Loucy (cell line): ENCODE results near the gene ALOX12B.

ENCODE experiments used
- H2AFZ ChIP-seq: fragments of 200-600 bp; sonication (generic); 2 replicates; pipeline ENCODE4 v1.6.0; 2016; ENCODE audit warnings: antibody characterized with exemption, mild to moderate bottlenecking, low read length, moderate library complexity
- H3F3A ChIP-seq: fragments of 200-600 bp; 2 replicates; pipeline ENCODE4 v1.6.0; 2016; ENCODE audit warnings: antibody characterized with exemption, low read depth, mild to moderate bottlenecking
- H3K27me3 ChIP-seq: fragments of 200-600 bp; sonication (generic); 2 replicates; pipeline ENCODE4 v1.6.1; 2014; ENCODE audit warnings: low read length, mild to moderate bottlenecking; ENCODE audit not compliant: insufficient read depth, poor library complexity, severe bottlenecking
- H3K36me3 ChIP-seq: fragments of 200-600 bp; sonication (generic); 2 replicates; pipeline ENCODE4 v1.6.1; 2016; ENCODE audit warnings: low read length; ENCODE audit not compliant: insufficient read depth
- H3K4me1 ChIP-seq: fragments of 200-600 bp; sonication (generic); 2 replicates; pipeline ENCODE4 v1.5.1; 2014; ENCODE audit warnings: low read length, mild to moderate bottlenecking; ENCODE audit not compliant: insufficient read depth, poor library complexity, severe bottlenecking
- H3K4me2 ChIP-seq: fragments of 200-600 bp; sonication (generic); 2 replicates; pipeline ENCODE4 v1.6.0; 2014; ENCODE audit warnings: antibody characterized with exemption, low read length, low read depth, mild to moderate bottlenecking; ENCODE audit not compliant: poor library complexity, severe bottlenecking
- H3K4me3 ChIP-seq: fragments of 200-600 bp; sonication (generic); 2 replicates; pipeline ENCODE4 v1.5.1; 2014; ENCODE audit warnings: low read length, mild to moderate bottlenecking, mixed read lengths; ENCODE audit not compliant: poor library complexity, severe bottlenecking
- H3K79me2 ChIP-seq: fragments of 200-600 bp; sonication (generic); 2 replicates; pipeline ENCODE4 v1.6.1; 2014; ENCODE audit warnings: low read length; ENCODE audit not compliant: insufficient read depth
- H3K9ac ChIP-seq: fragments of 200-600 bp; sonication (generic); 2 replicates; pipeline ENCODE4 v1.6.0; 2014; ENCODE audit warnings: mild to moderate bottlenecking, low read depth, low read length, moderate library complexity; ENCODE audit not compliant: poor library complexity, severe bottlenecking
- H3K9me2 ChIP-seq: fragments of 200-600 bp; sonication (generic); replicated peaks from 2 replicates; pipeline ENCODE4 v1.6.1; 2016; ENCODE audit warnings: low read depth, low read length, mixed read lengths
- H3K9me3 ChIP-seq: fragments of 200-600 bp; sonication (generic); 2 replicates; pipeline ENCODE4 v1.6.1; 2014; ENCODE audit warnings: mild to moderate bottlenecking, antibody characterized with exemption, low read length, low read depth; ENCODE audit not compliant: insufficient read depth
- H4K20me1 ChIP-seq: fragments of 200-600 bp; sonication (generic); 2 replicates; pipeline ENCODE4 v1.6.0; 2014; ENCODE audit warnings: antibody characterized with exemption, low read length, mild to moderate bottlenecking; ENCODE audit not compliant: insufficient read depth, poor library complexity, severe bottlenecking
- EZH2phosphoT487 ChIP-seq: fragments of 200-600 bp; IDR thresholded peaks from 2 replicates; pipeline ENCODE4 v1.6.1; 2018; ENCODE audit warnings: antibody characterized with exemption, mild to moderate bottlenecking, moderate library complexity, borderline replicate concordance
- TF ChIP-seq, protein P1 (sequence below): fragments of 200-600 bp; sonication (generic); conservative IDR thresholded peaks from 2 replicates; pipeline ENCODE4 v1.5.1; 2014; ENCODE audit warnings: mild to moderate bottlenecking, antibody characterized with exemption, low read length

The ALOX12B gene

DNA sequence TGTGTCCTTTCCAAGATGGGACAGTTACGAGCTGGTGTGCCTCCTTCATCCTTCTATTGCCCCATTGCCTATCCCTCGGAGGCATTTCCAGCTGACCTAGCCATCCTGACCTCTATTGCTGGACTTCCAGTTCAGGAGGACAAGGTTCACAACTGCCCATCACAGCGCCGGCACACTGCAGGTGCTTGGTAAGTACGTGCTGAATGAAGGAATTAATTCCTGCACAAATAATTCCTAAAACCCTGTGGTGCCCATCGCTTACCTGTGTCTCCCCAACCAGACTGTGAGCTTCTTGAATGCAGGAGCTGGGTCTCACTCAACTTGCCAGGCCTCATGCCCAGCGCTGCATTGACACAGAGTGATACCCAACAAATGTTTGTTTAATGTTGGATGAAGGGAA, 35.7 kb downstream of the ALOX12B start:
- TF ChIP-seq EZH2phosphoT487: no peak
- TF ChIP-seq, protein P1, sequence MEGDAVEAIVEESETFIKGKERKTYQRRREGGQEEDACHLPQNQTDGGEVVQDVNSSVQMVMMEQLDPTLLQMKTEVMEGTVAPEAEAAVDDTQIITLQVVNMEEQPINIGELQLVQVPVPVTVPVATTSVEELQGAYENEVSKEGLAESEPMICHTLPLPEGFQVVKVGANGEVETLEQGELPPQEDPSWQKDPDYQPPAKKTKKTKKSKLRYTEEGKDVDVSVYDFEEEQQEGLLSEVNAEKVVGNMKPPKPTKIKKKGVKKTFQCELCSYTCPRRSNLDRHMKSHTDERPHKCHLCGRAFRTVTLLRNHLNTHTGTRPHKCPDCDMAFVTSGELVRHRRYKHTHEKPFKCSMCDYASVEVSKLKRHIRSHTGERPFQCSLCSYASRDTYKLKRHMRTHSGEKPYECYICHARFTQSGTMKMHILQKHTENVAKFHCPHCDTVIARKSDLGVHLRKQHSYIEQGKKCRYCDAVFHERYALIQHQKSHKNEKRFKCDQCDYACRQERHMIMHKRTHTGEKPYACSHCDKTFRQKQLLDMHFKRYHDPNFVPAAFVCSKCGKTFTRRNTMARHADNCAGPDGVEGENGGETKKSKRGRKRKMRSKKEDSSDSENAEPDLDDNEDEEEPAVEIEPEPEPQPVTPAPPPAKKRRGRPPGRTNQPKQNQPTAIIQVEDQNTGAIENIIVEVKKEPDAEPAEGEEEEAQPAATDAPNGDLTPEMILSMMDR: no peak
- Histone ChIP-seq H3K9me3 (no peaks in the 10 kb centered on the region), H3K4me2 (no peak overlapping the region), H2AFZ (no peak overlapping the region), H3K27me3 (no peaks in the 10 kb centered on the region), H4K20me1 (no peaks in the 10 kb centered on the region), H3K36me3 (no peaks in the 10 kb centered on the region), H3F3A (no peaks in the 10 kb centered on the region), H3K79me2 (no peaks in the 10 kb centered on the region), H3K9me2 (no peaks in the 10 kb centered on the region), H3K4me3 (no peak overlapping the region), H3K4me1 (peaks cover 15% of the 10 kb centered on the region), H3K9ac (no peak overlapping the region)

DNA sequence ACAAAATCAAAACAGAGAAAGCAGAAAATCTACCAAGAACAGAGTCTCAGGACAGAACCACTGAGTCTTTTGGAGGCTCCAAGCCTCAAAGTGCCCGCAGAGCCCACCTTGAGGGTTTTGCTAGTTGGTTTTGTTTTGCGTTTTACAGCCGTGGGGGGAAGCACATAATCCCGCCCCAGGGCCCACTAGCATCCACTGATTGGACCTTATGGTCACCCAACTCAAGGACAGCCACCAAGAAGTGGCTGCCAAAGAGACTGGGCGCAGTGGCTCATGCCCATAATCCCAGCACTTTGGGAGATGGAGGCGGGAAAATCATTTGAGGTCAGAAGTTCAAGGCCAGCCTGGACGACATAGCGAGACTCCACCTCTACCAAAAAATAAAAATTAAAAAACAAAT, 38.8 kb downstream of the ALOX12B start:
- Histone ChIP-seq H3K9me3 (no peaks in the 10 kb centered on the region), H3K9ac (no peak overlapping the region), H3K9me2 (no peaks in the 10 kb centered on the region), H3K4me2 (no peak overlapping the region), H2AFZ (no peak overlapping the region), H3K79me2 (no peaks in the 10 kb centered on the region), H3K4me1 (no peaks in the 10 kb centered on the region), H3K36me3 (no peaks in the 10 kb centered on the region), H3K4me3 (no peak overlapping the region), H4K20me1 (no peaks in the 10 kb centered on the region), H3F3A (no peaks in the 10 kb centered on the region), H3K27me3 (no peaks in the 10 kb centered on the region)
- TF ChIP-seq, protein P1: no peak
- no peak for TF ChIP-seq EZH2phosphoT487

DNA sequence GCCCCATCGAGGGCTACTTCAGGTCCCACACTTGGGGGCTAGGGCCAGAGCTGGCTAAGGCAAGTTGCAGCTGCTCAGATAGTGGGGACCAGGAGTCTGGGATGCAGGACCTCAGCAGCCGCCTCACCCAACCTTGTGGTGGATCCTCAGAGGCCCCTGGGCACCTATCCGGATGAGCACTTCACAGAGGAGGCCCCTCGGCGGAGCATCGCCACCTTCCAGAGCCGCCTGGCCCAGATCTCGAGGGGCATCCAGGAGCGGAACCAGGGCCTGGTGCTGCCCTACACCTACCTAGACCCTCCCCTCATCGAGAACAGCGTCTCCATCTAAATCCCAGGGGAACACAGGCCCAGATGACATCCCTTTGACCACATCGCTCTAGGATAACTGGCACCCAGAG, 39.3 kb downstream of the ALOX12B start:
- Histone ChIP-seq H3K9ac (no peak overlapping the region), H3K27me3 (no peaks in the 10 kb centered on the region), H3K9me2 (no peaks in the 10 kb centered on the region), H3F3A (no peaks in the 10 kb centered on the region), H3K79me2 (no peaks in the 10 kb centered on the region), H4K20me1 (no peaks in the 10 kb centered on the region), H3K36me3 (no peaks in the 10 kb centered on the region), H3K4me1 (no peaks in the 10 kb centered on the region), H3K4me3 (no peak overlapping the region), H3K9me3 (no peaks in the 10 kb centered on the region), H3K4me2 (no peak overlapping the region), H2AFZ (no peak overlapping the region)
- TF ChIP-seq, protein P1: no peak
- TF ChIP-seq EZH2phosphoT487: no peak
